ENCODE measurements around the gene CTSE.
"Not testable (repeated sequence)": the region's sequence is repeated elsewhere in the genome, so short reads cannot be mapped to it uniquely, and the experiment has no call there.

The CTSE gene

GRCh38 chr1:206013026-206013795 is 10.5 kb downstream of the CTSE start:
- DNase-seq, result no peak

- no peak for DNase-seq
Observed at GRCh38 chr1:206012086-206012859, 11.4 kb downstream of the CTSE start.

GRCh38 chr1:206011057-206011456 is 12.6 kb downstream of the CTSE start:
- DNase-seq, result no peak

- DNase-seq, result no peak
Observed at GRCh38 chr1:206010060-206010459, 13.6 kb downstream of the CTSE start.

- DNase-seq, result no peak
Observed at GRCh38 chr1:206006946-206007345, 16.7 kb downstream of the CTSE start.

- no peak for DNase-seq
Observed at GRCh38 chr1:206005778-206006180, 17.9 kb downstream of the CTSE start.

GRCh38 chr1:206005234-206005633 is 18.5 kb downstream of the CTSE start:
- DNase-seq, result no peak

- no peak for DNase-seq
Observed at GRCh38 chr1:206004826-206005225, 18.9 kb downstream of the CTSE start.

GRCh38 chr1:206003854-206004800 is 19.6 kb downstream of the CTSE start:
- DNase-seq, result no peak

- no peak for DNase-seq
Observed at GRCh38 chr1:206002871-206003801, 20.6 kb downstream of the CTSE start, which contains the start of gene RAB7B. Gene RAB7B (minus strand): TSS chr1:206003395. CDS start chr1:205994135, 9,260 bp downstream.

- no peak for DNase-seq
Observed at GRCh38 chr1:206002160-206002559, 21.5 kb downstream of the CTSE start.

- DNase-seq, result no peak
Observed at GRCh38 chr1:206001476-206001888, 22.2 kb downstream of the CTSE start.

- DNase-seq, result no peak
Observed at GRCh38 chr1:206000641-206001339, 22.9 kb downstream of the CTSE start.

- DNase-seq, result no peak
Observed at GRCh38 chr1:205998457-205999241, 25.0 kb downstream of the CTSE start.

GRCh38 chr1:205996641-205997040 is 27.1 kb downstream of the CTSE start:
- not testable (repeated sequence) for DNase-seq

- DNase-seq, result no peak
Observed at GRCh38 chr1:205994346-205994745, 29.3 kb downstream of the CTSE start.

GRCh38 chr1:205993068-205993467 is 30.6 kb downstream of the CTSE start:
- DNase-seq, result no peak

GRCh38 chr1:205992218-205992882 is 31.3 kb downstream of the CTSE start:
- DNase-seq, result no peak

GRCh38 chr1:205991237-205991636 is 32.5 kb downstream of the CTSE start:
- DNase-seq, result no peak

GRCh38 chr1:205990226-205990625 is 33.5 kb downstream of the CTSE start:
- no peak for DNase-seq

Measured in activated gamma-delta T cell (primary cell).